ENCODE measurements around the gene FGGY.
"Not testable (repeated sequence)": the region's sequence is repeated elsewhere in the genome, so short reads cannot be mapped to it uniquely, and the experiment has no call there.

The FGGY gene

GRCh38 chr1:59296358-59297256 lies at the start of gene FGGY:
Gene FGGY, plus strand, starts transcription at chr1:59297094. Its CDS starts 24,456 bp downstream, at chr1:59321550.
- DNase-seq = peak; percentile 91 to 96

- no peak for DNase-seq
Measured at GRCh38 chr1:59248758-59249157, 48.1 kb upstream of the FGGY start.

- DNase-seq = no peak
Measured at GRCh38 chr1:59249396-59250137, 47.3 kb upstream of the FGGY start.

GRCh38 chr1:59251061-59251460 lies 45.8 kb upstream of the FGGY start:
- not testable (repeated sequence) for DNase-seq

GRCh38 chr1:59256429-59256828 lies 40.5 kb upstream of the FGGY start:
- not testable (repeated sequence) for DNase-seq

- DNase-seq = no peak
Measured at GRCh38 chr1:59258412-59259032, 38.4 kb upstream of the FGGY start.

GRCh38 chr1:59261537-59261936 lies 35.4 kb upstream of the FGGY start:
- no peak for DNase-seq

- no peak for DNase-seq
Measured at GRCh38 chr1:59262631-59263030, 34.3 kb upstream of the FGGY start.

GRCh38 chr1:59263111-59263510 lies 33.8 kb upstream of the FGGY start:
- no peak for DNase-seq

GRCh38 chr1:59265622-59266021 lies 31.3 kb upstream of the FGGY start:
- no peak for DNase-seq

- no peak for DNase-seq
Measured at GRCh38 chr1:59266180-59266926, 30.5 kb upstream of the FGGY start.

- no peak for DNase-seq
Measured at GRCh38 chr1:59266927-59267293, 30.0 kb upstream of the FGGY start.

GRCh38 chr1:59268406-59268805 lies 28.5 kb upstream of the FGGY start:
- no peak for DNase-seq

GRCh38 chr1:59271561-59272260 lies 25.2 kb upstream of the FGGY start:
- DNase-seq = no peak

- DNase-seq = no peak
Measured at GRCh38 chr1:59272507-59272906, 24.4 kb upstream of the FGGY start.

- no peak for DNase-seq
Measured at GRCh38 chr1:59276439-59276851, 20.4 kb upstream of the FGGY start.

- no peak for DNase-seq
Measured at GRCh38 chr1:59278780-59279354, 18.0 kb upstream of the FGGY start.

- no peak for DNase-seq
Measured at GRCh38 chr1:59279645-59280044, 17.2 kb upstream of the FGGY start.

- no peak for DNase-seq
Measured at GRCh38 chr1:59282951-59283350, 13.9 kb upstream of the FGGY start.

- DNase-seq = no peak
Measured at GRCh38 chr1:59285691-59286090, 11.2 kb upstream of the FGGY start.

GRCh38 chr1:59288046-59288445 lies 8.8 kb upstream of the FGGY start:
- DNase-seq = no peak

GRCh38 chr1:59289570-59289969 lies 7.3 kb upstream of the FGGY start:
- no peak for DNase-seq
